Measurements from ENCODE around the gene CYP24A1.

The CYP24A1 gene

DNA sequence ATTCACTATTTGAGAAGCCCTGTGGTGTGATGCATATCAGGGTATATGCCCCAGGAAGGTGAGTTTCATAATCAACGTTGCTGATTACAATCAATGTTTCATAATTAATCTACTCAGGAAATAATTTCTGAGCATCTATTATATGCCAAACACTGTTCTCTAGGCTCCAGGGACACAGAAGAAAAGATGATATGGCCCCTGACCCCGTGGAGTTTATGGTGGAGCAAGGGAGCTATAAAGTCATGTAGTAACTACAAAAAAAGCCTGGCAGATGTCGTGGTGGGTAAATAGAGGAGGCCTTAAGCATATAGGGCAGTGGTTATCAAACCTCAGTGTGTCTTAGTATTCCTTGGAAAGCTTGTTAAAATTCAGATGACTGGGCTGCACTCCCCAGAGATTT lies 63.3 kb downstream of the CYP24A1 start:
- no peak for DNase-seq

DNA sequence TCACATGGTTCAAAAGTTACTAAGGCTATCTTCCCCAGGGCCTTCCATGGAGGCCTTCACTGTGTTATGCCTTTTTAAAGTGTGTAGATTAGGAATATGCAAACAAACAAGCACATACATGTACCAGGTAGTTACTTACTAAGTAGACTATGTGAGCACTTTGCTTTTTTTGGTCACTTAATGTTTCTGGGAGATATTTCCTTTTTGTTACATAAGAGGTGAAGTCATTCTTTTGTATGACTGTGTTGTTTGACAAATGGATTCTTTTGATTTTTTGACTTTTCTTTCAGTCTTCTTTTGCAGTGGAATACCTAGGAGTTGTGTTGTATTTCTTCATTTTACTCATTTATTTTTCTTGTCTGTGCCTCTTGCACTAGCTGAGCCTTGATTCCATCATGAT lies 63.7 kb downstream of the CYP24A1 start:
- no peak for DNase-seq

DNA sequence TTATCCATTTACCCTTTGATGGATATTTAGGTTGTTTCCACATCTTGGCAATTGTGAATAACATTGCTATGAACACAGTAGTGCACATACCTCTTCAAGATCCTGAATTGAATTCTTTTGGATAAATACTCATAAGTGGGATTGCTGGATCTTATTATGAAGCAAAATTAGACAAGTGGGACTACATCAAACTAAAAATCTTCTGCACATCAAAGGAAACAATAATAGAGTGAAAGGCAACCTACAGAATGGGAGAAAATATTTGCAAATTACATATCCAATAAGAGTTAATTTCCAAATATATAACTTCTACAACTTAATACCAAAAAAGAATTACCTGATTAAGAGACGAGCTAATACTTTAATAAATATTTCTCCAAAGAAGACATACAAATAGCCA lies 65.0 kb downstream of the CYP24A1 start:
- DNase-seq, result no peak

DNA sequence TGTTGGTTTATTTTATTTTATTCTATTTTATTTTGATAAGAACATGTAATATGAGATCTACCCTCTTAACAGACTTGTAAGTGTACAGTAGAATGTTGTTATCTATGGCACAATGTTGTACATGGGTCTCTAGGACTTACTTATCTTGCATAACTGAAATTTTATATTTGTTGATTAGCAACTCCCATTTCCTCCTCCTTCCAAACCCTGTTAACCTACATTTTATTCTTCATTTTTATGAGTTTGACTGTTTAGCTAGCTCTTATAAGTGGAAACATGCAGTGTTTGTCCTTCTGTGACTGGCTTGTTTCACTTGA lies 65.5 kb downstream of the CYP24A1 start:
- no peak for DNase-seq

DNA sequence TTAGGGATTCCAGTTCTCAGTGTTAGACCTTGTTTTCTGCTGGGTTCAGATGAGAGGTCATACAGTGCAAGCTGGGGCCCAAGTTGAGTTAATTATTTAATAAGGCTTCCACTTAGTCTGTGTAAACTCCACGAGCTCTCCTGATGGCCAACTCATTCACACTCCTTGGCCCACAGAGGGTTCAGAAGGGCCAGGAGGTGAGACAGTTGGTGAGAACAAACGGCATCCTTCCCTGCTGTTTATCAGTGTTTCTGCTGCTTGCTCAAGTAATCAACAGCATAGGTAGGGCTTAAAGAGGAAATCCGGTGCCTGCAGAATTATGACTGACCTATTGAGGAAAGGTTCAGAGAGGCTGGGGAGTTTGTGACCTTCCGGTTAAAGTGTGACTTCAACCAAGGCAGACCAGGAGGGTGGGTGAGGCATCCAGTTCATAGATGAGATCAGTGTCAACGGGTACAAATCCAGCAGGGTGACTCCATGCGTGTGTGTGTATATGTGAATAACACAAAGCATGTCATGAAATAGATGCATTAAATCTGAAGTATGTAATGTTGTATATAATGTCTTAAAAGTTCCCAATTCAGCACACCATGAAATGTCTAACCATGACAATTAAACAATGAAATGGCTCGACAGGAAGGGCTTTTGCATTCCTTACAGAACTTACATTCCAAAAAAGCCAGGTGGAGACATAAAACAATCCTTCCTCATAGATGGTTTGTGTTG lies 66.0 kb downstream of the CYP24A1 start:
- no peak for DNase-seq

DNA sequence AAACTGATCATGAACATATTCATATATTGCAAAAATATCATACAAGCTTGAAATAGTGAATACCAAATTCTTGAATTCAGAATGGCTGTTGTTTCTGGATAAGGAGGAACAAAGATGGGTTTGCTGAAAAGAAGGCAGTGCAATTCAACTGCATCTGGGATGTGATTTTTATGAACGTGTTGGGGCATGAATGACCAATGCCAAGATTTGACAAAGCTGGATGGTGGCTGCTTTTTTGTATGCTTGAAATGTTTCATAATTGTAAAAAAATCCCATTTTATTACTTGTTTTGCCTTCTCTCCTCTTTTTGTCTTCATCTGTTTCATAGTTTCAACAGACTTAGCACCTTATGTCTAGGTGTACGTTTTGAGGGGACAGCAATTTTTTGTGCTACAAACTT lies 66.6 kb downstream of the CYP24A1 start:
- no peak for DNase-seq

DNA sequence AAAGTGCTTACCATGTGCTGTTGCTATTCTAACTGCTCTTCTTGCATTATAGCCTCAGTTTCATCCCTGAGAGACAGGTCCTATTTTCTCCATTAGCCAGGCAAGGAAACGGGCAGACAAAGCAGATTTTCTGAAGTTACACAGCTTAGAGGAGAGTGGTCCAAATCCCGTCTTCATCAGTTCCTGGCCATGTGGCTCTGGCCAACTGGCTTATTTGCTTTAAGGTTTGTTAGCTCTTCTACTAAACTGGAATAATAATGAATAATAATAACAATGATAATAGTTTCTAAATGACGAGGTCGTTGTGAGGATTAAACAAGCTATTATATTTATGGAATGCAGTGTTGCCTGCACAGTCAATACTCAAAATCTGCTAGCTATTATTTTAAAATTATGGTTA lies 67.6 kb downstream of the CYP24A1 start:
- DNase-seq, result no peak

DNA sequence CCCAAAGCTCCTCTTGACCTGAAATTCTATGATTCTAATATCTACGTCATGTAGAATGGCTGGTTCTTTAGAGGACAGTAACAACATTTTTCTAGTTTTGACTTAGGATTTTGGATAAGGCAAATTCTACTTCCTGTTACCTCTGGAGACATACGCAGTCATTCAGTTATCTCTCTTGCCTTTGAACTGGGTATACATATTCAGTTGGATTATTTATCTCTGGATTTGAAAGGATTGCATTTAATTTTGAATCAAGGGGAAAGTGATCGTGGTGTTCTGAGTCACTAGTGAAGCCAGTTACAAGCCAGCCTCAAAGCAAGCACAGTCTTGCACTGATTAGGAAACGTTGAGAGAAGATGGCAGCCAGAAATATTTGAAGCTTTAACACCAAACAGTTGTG lies 68.1 kb downstream of the CYP24A1 start:
- no peak for DNase-seq

DNA sequence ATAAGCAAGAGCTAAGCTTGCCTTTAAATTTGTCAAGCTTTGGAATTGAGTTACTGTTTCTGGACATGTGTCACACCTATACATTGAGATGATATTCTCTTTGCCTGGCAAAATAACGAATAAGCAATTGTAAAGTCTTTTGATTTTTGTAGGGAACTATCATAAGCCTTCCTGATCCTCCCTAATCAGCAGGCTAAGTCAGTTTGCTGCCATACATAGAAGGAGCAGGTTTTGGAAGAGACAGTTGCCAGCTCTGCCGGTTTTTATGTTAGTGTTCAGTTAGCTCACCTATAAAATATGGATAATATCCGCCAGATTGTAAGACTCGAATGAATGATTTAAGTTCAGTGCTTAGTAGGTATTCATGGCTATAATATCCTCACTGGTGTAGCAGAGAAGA lies 69.0 kb downstream of the CYP24A1 start:
- DNase-seq, result no peak

DNA sequence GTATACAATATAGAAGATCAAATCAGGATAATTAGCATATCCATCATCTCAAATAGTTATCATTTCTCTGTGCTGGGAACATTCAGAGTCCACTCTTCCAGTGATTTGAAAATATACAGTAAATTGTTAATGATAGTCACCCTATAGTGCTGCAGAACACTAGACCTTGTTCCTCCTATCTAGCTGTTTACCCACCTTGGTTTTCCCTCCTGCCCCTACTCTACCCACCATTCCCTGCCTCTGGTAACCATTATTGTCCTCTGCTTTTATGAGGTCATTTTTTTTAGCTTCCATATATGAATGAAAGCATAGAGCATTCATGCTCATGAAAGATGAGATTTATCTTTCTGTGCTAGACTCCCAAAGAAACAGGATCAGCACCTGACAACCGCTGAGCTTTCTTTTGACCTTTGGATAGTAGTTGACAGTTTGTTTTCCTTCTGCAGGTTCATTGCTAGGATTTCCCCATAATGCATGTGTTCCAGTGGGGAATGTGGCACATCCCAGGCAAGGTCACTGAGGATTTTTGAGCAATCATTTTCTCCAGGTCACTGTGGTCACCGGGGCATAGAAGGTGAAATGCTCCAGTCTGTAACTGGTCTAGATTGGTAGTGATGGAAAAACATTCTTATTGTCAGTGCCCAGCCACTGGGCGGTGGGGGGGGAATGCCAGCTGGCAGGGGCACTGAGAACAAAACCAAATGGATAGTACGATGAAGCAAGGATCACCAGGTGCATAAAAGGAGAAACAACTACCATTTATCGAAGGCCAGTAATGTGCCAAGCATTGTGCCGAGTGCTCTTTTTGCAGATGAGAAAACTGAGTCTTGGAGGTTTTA lies 69.8 kb downstream of the CYP24A1 start:
- no peak for DNase-seq
